ENCODE measurements around the gene EGFL8. TPM values are rescaled to one million over a fixed set of nuclear protein-coding genes. Genes with fewer than 3 reads are reported as not detected.

The EGFL8 gene
- total and polyA plus RNA-seq, 9 of the 15 experiments (the other 6 are each of a cell fraction or from before 2014, with no cell fraction given) = 2.2 to 47.4 (median 14.2) TPM

DNA sequence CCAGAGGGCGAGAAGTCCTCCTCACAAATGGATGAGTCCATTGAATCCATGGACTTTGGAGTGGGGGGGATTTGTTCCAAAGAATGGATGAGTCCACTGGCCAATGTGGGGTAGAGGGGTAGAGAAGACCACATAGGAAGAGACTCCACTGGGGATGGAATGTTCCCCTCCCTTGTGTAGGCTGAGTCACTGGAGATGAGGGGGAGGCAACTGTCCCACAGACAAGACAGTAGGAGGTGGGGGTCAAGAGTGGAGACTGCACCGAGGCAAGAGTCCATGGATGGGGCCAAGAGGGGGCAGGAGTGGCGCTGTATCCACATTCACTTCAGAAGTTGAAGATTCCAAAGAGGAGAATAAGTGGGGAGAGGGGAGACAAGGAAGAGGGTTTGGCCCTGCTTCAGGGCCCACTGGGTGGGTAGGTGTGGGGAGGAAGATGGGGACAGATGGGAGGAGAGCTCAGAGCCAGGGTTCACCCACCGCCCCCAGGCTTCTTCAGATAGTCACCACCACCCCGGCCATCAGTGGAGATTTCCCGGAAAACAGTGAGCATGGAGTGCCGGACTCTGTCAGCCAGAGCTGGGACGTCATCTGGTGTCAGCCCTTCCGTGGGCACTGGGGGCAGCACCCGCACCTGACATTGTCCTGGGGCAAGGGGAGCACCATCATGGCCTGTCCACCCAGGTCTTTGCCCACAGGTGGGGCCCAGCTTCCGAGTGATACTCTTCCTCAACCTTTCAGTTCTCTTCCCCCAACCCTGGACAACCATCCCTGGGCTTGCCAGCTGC is 4.6 kb downstream of the EGFL8 start (continued):
- TF ChIP-seq ZNF609 (CRISPR knock-in tag; IDR thresholded peaks at IDR 0.05; ENCODE audit: borderline replicate concordance) (no peak), POLR2AphosphoS5 (IDR thresholded peaks at IDR 0.05; ENCODE audit: control insufficient read depth, insufficient read depth, low read depth, low read length) (peak; percentile 35), PHF21A (IDR thresholded peaks at IDR 0.05; ENCODE audit: borderline replicate concordance, low read depth) (peak; percentile 38; the same call in 1 of the 2 replicates), NR3C1 (CRISPR knock-in tag; IDR thresholded peaks at IDR 0.05) (no peak), JUND (IDR thresholded peaks at IDR 0.05; ENCODE audit: borderline replicate concordance, low read depth, low read length) (peak; percentile 89), JUND (tag; IDR thresholded peaks at IDR 0.05; ENCODE audit: borderline replicate concordance, low read depth, low read length) (peak; percentile 85; the same call in 2 of the 3 replicates), ZFP1 (CRISPR knock-in tag; IDR thresholded peaks at IDR 0.05) (no peak), MCM3 (IDR thresholded peaks at IDR 0.05) (no peak), NRF1 (conservative IDR thresholded peaks at IDR 0.05 in 1 of 2, IDR thresholded peaks at IDR 0.05 in 1 of 2) (no peak), L3MBTL2 (IDR thresholded peaks at IDR 0.05) (no peak), SMARCE1 (IDR thresholded peaks at IDR 0.05) (peak; percentile 77; the same call in 1 of the 2 replicates), RBFOX2 (IDR thresholded peaks at IDR 0.05; ENCODE audit: low read depth, low read length) (peak; percentile 60), POLR2B (IDR thresholded peaks at IDR 0.05; ENCODE audit: low read depth, partially characterized antibody) (peak; percentile 22), E2F3 (CRISPR knock-in tag; IDR thresholded peaks at IDR 0.05) (no peak), KLF13 (tag; IDR thresholded peaks at IDR 0.05; ENCODE audit: borderline replicate concordance, low read depth) (no peak), BCOR (IDR thresholded peaks at IDR 0.05) (peak; percentile 30; the same call in 1 of the 2 replicates), HBP1 (CRISPR knock-in tag; IDR thresholded peaks at IDR 0.05) (0 out of 2 replicates have a peak, but pooled peaks have one; percentile 51), SMAD4 (CRISPR knock-in tag; conservative IDR thresholded peaks at IDR 0.05) (peak; percentile 63; the same call in 1 of the 2 replicates), KDM5B (IDR thresholded peaks at IDR 0.05; ENCODE audit: insufficient replicate concordance, low read depth, low read length) (peak; percentile 22), ATF7 (IDR thresholded peaks at IDR 0.05) (peak; percentile 63), NR1H2 (CRISPR knock-in tag; IDR thresholded peaks at IDR 0.05) (peak; percentile 48; the same call in 1 of the 2 replicates)
- TF ChIP-seq, protein P1, sequence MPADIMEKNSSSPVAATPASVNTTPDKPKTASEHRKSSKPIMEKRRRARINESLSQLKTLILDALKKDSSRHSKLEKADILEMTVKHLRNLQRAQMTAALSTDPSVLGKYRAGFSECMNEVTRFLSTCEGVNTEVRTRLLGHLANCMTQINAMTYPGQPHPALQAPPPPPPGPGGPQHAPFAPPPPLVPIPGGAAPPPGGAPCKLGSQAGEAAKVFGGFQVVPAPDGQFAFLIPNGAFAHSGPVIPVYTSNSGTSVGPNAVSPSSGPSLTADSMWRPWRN (IDR thresholded peaks at IDR 0.05; ENCODE audit: low read depth) = no peak

Measured in K562 (cell line).